SU-DHL-6 (cell line): Measurements from ENCODE around the gene MROH2A.

Experiments used
- CTCF ChIP-seq: fragments of 200-600 bp; sonication (generic); IDR thresholded peaks from one replicate; pipeline ENCODE4 v1.5.1; 2017; ENCODE audit warnings: antibody characterized with exemption, mild to moderate bottlenecking, low read length, moderate library complexity; ENCODE audit not compliant: insufficient read depth, poor library complexity, severe bottlenecking
- EZH2phosphoT487 ChIP-seq: fragments of 200-600 bp; sonication (generic), shearing (Covaris generic); conservative IDR thresholded peaks from 2 replicates; pipeline ENCODE4 v1.6.1; 2018; ENCODE audit warnings: mild to moderate bottlenecking, antibody characterized with exemption, low read length, moderate library complexity, mixed read lengths

GRCh38 chr2:233857511-233858141 is 79.5 kb downstream of the MROH2A start:
- TF ChIP-seq CTCF (peak; percentile 91), EZH2phosphoT487 (no peak)
